ENCODE data around the gene HOXA4.

DNA sequence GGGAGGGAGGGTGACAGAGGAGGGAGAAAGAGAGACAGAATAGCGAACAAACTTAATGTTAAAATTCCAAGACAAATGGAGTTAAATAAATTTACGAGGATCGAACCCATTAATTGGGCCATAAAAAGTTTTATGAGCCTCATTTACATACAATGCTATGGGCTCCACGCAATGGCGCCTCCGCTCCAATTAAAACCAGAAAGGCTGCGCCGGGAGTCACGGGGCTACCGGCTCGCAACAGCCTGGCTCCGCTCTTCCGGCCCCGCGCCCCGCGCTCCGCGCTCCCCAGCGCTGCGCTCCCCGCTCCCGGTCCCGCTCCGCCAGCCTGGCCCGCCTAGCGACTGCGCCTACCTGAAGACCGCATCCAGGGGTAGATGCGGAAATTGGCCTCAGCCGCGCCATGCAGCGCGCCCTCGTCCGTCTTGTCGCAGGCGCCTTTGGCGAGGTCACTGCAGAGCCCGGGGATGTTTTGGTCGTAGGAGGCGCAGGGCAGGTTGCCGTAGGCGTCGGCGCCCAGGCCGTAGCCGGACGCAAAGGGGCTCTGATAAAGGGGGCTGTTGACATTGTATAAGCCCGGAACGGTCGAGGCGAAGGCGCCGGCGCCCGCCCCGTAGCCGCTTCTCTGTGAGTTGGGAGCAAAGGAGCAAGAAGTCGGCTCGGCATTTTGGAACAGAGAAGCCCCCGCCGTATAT lies 25.4 kb upstream of the HOXA4 start:
- TF ChIP-seq, protein P1, sequence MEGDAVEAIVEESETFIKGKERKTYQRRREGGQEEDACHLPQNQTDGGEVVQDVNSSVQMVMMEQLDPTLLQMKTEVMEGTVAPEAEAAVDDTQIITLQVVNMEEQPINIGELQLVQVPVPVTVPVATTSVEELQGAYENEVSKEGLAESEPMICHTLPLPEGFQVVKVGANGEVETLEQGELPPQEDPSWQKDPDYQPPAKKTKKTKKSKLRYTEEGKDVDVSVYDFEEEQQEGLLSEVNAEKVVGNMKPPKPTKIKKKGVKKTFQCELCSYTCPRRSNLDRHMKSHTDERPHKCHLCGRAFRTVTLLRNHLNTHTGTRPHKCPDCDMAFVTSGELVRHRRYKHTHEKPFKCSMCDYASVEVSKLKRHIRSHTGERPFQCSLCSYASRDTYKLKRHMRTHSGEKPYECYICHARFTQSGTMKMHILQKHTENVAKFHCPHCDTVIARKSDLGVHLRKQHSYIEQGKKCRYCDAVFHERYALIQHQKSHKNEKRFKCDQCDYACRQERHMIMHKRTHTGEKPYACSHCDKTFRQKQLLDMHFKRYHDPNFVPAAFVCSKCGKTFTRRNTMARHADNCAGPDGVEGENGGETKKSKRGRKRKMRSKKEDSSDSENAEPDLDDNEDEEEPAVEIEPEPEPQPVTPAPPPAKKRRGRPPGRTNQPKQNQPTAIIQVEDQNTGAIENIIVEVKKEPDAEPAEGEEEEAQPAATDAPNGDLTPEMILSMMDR (IDR thresholded peaks at IDR 0.05; ENCODE audit: insufficient read depth, low read length, poor library complexity, severe bottlenecking) = no peak
- no peak for TF ChIP-seq EZH2phosphoT487 (conservative IDR thresholded peaks at IDR 0.05; ENCODE audit: low read length)

All from SU-DHL-6 (cell line).